HG03175 (cell line): ENCODE measurements around the gene CHD9NB.
"Not testable (repeated sequence)": the region's sequence is repeated elsewhere in the genome, so short reads cannot be mapped to it uniquely, and the experiment has no call there.

Source experiments
- ATAC-seq: cut with Tn5 transposase; IDR thresholded peaks from one replicate; pipeline ENCODE4 v1.9.1; 2021; ENCODE audit warnings: mild to moderate bottlenecking, moderate library complexity; ENCODE audit not compliant: unreplicated experiment

Gene CHD9NB

DNA sequence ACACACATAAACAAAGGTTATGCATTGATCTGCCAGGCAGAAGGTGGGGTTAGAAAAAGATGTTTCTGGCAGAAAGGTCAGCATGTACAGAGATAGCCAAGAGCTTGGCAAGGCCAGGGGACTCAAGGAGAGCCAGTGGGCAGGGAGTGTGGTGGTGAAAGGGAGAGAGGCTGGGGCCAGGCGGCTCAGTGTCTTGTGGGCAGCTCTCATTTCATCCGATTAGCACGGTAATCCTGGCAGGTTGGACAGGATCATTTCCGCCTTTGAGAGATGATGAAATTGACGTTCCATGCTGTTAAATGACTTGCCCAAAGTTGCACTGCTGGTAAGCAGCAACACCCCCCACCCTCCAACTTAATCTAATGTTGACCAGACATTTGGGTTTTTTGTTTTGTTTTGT, 5.7 kb upstream of the CHD9NB start:
- no peak for ATAC-seq

DNA sequence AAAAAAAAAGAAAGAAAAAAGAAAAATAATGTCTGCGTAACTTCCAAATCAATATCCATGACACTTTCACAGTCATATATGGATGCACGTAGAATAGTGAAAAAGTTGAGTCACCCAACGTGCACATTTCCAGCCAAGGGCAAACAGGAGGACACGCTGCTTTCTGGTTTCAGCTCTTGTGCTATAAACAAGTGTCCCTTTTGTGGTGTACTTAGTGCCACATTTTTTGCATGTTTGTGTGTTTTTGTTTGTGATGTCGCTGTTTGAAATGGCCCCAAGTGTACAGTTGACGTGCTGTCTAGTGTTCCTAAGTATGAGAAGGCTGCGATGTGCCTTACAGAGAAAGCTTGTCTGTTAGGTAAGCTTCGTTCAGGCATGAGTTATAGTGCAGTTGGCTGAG, 5.0 kb upstream of the CHD9NB start:
- ATAC-seq = no peak

DNA sequence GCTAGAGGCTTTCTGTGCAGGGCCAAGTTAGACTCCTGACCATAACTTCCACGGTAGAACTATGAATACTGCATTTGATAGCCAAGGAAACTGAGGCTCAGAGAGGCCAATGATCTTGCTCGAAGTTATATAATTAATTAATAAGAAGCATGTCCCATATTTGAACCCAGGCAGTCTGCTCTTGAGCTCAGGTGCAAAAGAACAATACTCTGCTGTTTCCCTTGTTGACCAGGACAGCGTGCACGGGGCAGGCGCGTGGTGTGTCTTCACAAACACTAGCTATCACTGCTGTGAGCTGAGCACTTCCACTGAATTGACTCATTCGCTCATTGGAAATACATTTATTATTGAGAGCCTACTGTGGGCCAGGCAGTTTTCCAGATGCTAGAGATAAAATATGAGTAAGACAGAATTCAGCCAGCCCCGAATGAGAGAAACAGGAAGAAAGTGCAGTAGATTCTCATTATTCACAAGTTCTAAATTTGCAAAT, 3.7 kb upstream of the CHD9NB start:
- ATAC-seq = no peak

DNA sequence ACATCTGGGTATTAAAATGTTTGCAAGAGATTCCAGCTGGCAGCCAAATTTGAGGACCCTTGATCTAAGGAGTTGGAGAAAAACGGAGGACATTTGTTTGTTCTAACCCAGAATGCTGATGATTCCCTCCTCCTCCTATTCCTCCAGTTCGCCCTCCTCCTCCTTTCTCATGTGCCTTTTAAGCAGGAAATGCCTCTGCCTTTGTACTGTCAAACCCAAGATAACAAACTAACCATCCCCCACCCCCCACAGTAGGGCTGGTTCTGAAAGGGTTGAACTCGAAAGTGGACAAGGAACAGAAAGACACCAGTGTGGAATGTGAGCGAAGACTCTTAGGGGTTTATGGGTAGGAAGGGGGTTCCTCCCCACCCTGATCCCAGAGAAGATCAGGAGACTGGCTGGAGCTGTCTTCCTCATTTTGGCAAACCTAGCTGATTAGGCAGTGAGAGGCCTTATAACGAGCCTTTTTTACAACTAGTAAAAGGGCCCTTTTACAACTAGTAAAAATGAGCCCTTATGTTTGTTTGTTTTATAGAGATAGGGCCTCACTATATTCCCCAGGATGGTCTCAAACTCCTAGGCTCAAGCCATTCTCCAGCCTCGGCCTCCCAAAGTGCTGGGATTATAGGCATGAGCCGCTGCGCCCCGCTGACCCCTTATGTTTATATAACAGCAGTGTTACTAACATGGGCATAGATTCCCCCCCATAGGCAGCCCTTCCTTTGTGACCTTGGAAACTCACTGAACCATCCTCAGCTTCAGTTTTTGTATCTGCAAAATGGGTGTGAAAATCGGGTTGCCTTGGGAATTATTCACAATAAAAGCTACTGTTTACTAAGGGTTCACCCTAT, 3.1 kb upstream of the CHD9NB start:
- ATAC-seq = no peak

DNA sequence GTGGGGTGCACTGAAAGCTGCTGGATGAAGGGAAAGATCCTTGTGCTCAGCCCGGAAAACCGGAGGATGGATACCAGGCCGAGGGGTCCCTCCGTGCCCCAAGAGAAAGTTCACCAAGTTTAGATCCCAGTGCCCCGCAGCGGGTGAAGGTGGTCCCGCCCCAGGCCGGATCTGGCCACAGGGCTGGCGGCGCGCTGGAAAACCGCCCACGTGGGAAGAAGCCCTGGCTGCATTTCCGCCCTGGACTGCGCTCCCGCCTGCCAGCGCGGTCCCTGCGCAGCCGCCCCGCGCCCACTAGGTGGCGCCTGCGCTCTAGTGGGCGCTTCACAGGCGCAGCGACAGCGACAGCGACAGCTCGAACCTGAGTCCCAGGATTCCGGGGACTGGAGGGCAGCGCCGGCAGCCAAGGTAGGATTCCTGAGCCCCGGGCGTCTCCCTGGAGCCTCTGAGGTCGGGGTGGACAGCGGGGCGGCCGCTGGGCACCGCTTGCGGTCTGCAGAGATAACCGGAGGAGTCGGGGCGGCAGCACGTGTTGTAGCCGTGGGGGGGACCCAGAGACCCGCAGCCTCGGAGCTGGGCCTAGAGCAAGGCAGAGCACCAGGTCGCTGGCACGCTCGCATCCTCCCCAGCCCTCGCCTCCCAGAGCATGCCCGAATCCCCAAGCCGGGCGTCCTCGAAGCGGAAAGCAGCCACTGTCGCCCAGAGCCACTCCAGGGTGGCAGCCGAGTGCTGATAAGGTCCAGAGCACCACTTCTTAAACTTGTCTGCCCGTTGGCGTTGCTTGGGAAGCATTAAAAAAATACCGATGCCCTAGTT, 2.2 kb upstream of the CHD9NB start, which contains the start of gene CHD9:
TSS of gene CHD9 (plus strand) at position 322 of the 816 bp plus-strand sequence. CDS start 101,099 bp downstream, outside the sequence.
- peak; percentile 86 for ATAC-seq

DNA sequence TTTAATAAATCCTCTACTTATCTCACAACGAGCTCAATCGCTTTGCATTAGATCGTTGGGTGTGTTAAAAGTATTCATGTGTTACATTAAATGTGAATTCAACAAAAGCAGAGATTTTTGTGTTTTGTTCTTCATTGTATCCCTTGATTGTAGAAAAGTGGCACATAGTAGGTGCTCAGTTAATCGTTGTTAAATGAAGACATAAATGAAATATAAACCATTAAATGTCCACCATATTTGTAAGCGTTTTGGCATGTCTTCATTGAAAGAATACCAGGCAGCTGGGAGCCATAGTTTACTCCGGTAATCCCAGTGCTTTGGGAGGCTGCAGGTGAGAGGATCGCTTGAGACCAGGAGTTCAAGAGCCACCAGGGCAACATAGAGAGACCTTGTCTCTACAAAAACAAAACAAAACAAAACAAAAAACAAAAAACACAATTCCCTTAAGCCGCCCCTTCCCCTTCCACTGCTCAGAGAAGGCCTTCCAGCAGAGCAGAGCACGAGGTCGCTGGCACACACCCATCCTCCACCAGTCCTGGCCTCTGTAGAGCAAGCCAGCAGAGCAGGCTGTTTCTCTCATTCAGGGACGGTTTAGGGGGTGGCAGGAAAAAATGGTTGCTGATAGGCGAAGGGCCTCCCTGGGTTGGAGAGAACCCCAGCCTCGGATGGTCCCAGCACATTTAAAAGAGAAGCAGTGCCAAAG, 1.4 kb upstream of the CHD9NB start:
- peak; percentile 49 for ATAC-seq

DNA sequence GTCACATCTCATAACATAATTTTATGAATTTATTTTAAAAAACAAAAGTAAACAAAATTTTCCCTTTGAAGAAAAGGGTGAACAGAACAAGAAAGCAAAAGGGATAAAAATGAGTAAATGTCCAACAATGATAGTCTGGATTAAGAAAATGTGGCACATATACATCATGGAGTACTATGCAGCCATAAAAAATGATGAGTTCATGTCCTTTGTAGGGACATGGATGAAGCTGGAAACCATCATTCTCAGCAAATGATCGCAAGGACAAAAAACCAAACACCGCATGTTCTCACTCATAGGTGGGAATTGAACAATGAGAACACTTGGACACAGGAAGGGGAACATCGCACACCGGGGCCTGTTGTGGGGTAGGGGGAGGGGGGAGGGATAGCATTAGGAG, 1.4 kb downstream of the CHD9NB start:
- not testable (repeated sequence) for ATAC-seq

DNA sequence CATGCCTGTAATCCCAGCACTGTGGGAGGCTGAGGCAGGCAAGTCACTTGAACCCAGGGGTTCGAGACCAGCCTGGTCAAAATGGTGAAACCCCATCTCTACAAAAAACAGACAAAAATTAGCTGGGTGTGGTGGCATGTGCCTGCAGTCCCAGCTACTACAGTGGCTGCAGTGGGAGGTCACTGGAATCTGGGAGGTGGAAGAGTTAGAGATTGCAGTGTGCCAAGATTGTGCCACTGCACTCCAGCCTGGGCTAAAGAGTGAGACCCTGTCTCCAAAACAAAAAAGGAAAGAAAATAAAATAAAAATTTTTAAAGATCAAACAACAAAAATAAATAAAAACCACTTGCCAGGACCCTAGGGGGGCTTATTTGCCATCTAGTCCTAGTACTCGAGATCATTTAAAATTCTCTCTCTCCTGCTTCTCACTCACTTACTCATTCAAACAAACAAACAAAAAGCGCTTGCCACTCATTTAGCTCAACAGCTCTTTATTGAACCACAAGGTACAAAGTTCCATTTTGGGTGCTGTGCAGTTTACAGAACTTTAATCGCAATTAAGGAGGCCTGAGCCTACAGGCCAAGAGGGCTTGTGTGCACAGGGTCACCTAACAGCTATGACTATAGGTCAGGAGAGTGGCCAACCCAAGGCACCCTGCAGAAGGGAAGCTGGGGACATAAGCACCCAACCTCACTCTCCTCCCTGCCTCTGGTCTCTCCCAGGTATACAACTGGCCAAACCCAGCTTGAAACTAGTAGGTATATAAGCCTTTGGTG, 4.4 kb downstream of the CHD9NB start:
- ATAC-seq = no peak

DNA sequence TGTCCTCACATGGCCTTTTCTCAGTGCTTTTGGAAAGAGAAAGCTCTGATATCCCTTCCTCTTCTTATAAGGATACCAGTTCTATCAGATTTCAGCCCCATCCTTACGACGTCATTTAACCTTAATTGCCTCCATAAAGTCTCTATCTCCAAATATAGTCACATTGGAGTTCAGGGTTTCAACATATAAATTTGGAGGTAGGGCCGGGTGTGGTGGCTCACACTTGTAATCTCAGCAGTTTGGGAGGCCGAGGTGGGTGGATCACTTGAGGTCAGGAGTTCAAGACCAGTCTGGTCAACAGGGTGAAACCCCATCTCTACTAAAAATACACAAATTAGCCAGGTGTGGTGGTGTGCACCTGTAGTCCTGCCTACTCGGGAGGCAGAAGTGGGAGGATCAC, 5.2 kb downstream of the CHD9NB start:
- not testable (repeated sequence) for ATAC-seq

DNA sequence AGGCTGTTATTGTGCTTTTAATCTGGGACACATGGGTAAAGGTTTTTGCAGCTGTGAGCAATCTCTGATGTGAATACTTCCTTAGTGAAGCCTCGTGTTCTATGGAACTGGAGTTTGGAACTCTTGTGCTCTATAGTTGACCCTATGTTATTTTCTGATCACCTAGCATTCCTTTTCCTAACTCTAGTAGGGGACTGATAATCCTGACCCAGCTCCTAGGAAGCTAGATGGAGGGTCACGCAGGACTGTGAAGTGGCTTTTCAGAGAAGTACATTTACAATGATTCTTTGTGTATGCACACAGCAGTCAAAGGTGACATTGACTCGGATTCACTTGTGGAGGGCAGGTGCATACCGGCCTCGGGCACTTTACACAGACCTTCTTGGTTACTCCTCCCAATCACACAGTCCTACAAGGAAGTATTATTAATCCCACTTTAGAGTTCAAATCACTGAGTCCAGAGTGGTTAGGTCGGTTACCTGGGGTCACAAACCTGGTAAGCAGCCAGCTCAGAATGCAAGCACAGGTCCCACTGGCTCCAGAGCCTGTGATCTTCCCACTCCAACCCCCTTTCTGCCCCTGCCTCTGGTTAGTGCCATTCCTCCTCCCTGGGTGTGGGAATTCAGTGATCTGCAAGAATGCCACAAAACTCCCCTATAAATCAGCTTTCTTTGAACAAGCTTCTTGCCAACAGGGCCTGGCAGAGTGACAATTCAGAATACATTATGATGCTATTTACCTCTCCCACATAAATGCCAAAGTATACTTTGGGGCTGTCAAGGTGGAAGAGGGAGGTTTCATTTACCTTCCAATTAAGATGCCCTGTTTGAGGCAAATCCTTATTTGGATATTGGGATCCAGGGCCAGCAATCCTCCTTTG, 7.1 kb downstream of the CHD9NB start:
- ATAC-seq = no peak

DNA sequence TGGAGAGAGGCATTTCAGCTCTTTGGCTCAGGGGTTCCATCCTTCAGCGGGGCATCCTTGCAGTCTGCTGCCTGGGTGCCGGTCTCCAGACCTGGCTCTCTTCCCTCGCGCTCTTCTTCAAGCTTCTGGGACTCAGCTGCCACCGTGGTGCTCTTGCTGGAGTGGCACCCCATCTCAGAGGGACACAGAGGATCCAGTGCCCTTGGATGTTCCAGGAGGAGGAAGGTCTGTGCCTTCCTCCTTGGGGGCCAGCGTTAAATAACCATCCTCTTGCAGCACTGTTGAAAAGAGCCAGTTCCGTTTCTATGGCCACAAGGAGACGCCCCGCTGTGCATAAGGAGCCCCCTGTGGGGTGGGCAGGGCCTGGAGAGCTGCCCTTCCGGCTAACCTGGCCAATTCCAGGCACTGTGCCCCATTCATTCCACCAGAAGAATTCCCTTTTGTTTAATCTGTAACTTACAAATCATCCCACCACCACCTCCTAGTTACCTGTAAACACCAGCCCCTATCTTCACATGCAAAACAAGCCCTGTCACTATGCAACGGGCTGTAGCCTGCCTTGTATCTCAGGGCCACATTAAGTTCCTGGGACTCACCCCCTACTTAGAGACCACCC, 8.6 kb downstream of the CHD9NB start:
- ATAC-seq = no peak

DNA sequence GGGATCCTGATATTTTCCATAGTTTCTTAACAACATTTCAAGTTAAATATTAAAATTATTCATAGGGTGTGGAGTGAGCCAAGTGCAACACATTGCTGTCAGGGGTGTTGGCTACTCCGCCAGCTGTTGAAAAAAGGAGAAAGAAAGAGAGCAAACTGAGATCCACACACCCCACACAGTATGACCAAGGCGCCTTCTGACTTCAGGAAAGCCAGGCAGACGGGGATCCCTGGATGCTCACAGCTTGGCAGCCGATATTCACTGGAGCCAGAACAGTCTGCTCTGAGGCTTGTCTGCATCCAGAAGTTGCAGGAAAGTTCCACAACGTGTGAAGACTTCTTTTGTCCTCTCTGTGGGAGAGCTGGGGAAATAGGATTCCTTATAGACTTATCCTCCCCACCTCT, 9.3 kb downstream of the CHD9NB start:
- ATAC-seq = no peak

DNA sequence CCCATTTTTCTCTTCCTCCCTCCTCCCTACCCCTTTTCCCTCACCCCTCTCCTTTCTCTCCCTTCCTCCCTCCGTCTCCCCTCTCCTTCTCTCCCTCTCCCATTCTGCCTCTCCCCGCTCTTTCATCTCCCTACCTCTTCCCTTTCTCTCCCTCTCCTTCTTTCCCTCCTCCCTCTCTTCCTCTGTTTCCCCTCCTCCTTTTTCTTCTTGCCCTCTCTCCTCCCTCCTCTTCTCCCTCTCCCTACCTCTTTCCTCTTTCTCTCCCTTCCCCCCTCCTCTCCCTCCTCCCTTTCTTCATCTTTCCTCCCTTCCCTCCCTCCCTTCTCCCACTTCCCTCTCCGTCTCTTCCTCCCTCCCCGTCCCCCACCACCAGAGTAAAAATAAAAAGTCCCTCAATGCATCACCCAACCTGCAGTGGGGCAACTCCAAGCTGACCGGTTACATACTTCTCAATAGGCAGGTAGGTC, 10.4 kb downstream of the CHD9NB start:
- ATAC-seq = no peak

DNA sequence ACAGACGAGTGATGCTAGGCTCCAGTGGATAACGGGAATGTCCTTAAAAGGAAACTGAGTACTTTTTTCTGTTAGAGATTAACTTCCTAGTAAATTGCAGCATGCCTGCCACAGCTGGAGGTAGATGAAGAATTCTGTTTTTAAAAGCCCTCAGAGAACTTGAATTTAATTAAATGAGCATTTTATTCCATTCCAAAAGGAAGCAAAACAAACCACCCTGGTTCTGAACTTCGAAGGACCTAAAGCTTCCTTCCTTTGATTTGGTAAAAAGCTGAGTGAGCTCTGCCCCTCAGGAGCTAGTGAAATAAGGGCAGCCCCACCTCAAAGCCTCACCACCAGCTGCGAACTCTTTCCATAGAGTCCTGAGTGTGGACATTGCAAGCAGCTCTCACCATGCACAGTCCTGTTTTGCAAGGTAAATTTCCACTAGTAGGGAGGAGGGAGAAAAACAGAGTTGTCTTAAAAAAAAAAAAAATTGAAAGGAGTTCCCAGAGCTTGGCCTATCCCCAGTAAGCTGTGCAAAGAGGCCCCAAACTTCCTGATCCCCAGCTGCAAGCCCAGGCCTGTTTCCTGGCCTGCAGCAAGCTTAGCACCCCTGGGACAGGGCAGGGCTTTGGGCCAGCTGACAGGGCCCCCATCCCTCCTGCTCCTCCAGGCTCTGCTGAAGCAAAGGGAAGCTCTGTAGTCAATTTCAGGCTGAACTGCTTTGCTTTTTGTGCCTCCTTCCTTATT, 11.2 kb downstream of the CHD9NB start:
- ATAC-seq = no peak

DNA sequence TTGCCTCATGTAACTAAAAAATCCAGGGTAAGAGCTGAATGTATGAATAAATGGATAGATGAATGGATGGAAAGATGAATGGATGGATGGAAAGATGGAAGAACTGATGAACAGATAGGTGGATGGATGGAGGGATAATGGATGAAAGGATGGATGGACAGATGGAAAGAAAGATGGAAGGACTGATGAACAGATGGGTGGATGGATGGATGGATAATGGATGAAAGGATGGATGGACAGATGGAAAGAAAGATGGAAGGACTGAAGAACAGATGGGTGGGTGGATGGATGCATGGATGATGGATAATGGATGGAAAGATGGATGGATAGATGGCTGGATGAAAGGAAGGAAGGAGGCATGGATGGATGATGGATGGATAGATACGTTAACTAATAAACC, 11.9 kb downstream of the CHD9NB start:
- ATAC-seq = no peak

DNA sequence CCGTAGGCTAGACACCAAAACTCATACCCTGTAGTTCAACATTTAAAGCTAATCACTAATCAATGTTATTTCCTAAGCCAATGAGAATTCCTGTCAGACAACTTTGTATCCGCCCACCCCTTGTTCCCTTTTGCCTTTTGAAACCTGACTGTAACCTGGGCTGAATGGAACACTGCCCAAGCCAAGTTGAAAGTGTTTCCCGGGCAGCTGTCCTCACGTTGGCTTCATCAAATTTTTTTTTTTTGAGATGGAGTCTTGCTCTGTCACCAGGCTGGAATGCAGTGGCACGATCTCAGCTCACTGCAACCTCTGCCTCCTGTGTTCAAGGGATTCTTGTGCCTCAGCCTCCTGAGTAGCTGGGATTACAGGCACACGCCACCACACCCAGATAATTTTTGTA, 16.0 kb downstream of the CHD9NB start:
- not testable (repeated sequence) for ATAC-seq

DNA sequence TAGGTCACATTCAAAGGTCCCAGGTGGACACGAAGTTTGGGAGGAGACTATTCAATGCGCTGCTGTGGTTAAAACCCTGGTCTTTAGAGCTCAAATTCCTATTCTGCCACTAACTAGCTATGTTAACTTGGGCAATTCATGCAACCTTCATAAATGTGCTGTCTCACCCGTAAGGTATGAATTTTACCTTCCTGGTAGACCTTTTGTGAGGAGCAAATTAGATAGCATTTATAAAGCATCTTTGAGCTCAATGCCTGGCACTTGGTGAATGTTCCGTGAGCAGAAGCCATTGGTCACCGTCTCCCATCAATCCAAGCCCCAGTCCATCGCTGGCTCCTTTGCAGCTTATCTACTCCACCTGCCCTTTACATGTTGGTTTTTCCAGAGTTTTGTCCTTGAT, 16.6 kb downstream of the CHD9NB start:
- no peak for ATAC-seq
